WTC11 (cell line): ENCODE data around the gene FBN2. TPM values are rescaled to one million over a fixed set of nuclear protein-coding genes. Genes with fewer than 3 reads are reported as not detected.
A peak's percentile ranks its signal among the peaks of the same experiment; 100 is the strongest.

Experiments
- ATAC-seq: fragments of 200-7000 bp; cut with Tn5 transposase; 2 replicates; pipeline ENCODE4 v1.10.0; 2021; ENCODE audit warnings: mild to moderate bottlenecking, moderate library complexity
- CTCF ChIA-PET: fragments of 300-600 bp; sonication (Branson Sonifier 250); formaldehyde crosslinking; loops from one replicate; lab custom pipeline; 2021; ENCODE audit warnings: antibody characterized with exemption; lab: Charles Lee
- POLR2A ChIA-PET: fragments of 350-600 bp; sonication (Branson Sonifier 250); formaldehyde crosslinking; loops from one replicate; lab custom pipeline; 2021; ENCODE audit warnings: antibody characterized with exemption; lab: Charles Lee
- DNase-seq: peaks from one replicate; pipeline ENCODE4 v3.0.0; 2021; ENCODE audit warnings: low spot score
- H3K27ac Mint-ChIP-seq: 2 replicates; pipeline ENCODE4 v1.8.0; 2021; ENCODE audit warnings: mixed read lengths
- H3K27me3 Mint-ChIP-seq: 2 replicates; pipeline ENCODE4 v1.8.0; 2021; ENCODE audit warnings: low read depth, mild to moderate bottlenecking, moderate library complexity, mixed read lengths
- H3K36me3 Mint-ChIP-seq: 2 replicates; pipeline ENCODE4 v1.8.0; 2021; ENCODE audit warnings: mixed read lengths
- H3K4me1 Mint-ChIP-seq: 2 replicates; pipeline ENCODE4 v1.8.0; 2022; ENCODE audit warnings: mixed read lengths
- H3K4me3 Mint-ChIP-seq: 2 replicates; pipeline ENCODE4 v1.8.0; 2021; ENCODE audit warnings: mild to moderate bottlenecking, moderate library complexity, mixed read lengths
- H3K9me3 Mint-ChIP-seq: 2 replicates; pipeline ENCODE4 v1.8.0; 2021; ENCODE audit warnings: mixed read lengths
- AFF4 ChIP-seq: sonication (generic); formaldehyde crosslinking; IDR thresholded peaks from 2 replicates; pipeline ENCODE4 v1.8.1; 2023; ENCODE audit warnings: mild to moderate bottlenecking, missing genetic modification reagents, borderline replicate concordance
- CREB1 ChIP-seq: sonication (generic); formaldehyde crosslinking; IDR thresholded peaks from 2 replicates; pipeline ENCODE4 v1.8.0; 2023; ENCODE audit warnings: mild to moderate bottlenecking, missing genetic modification reagents
- E2F4 ChIP-seq: sonication (generic); formaldehyde crosslinking; IDR thresholded peaks from 2 replicates; pipeline ENCODE4 v1.8.1; 2022; ENCODE audit warnings: low read depth, mild to moderate bottlenecking, moderate library complexity, missing genetic modification reagents, borderline replicate concordance
- EMX1 ChIP-seq: fragments of 250-450 bp; sonication (Bioruptor Pico); IDR thresholded peaks from 2 replicates; pipeline ENCODE4 v1.8.0; 2021; ENCODE audit warnings: mild to moderate bottlenecking
- FOXP1 ChIP-seq: sonication (generic); formaldehyde crosslinking; IDR thresholded peaks from 2 replicates; pipeline ENCODE4 v1.8.0; 2022; ENCODE audit warnings: missing genetic modification reagents, mild to moderate bottlenecking, moderate library complexity, borderline replicate concordance
- GTF2I ChIP-seq: fragments of 250-450 bp; sonication (Bioruptor Pico); conservative IDR thresholded peaks from 2 replicates; pipeline ENCODE4 v1.4.0; 2021; ENCODE audit warnings: mild to moderate bottlenecking
- KAT7 ChIP-seq: sonication (generic); formaldehyde crosslinking; IDR thresholded peaks from 2 replicates; pipeline ENCODE4 v1.8.1; 2023; ENCODE audit warnings: missing genetic modification reagents, mild to moderate bottlenecking, borderline replicate concordance
- MLX ChIP-seq: sonication (generic); formaldehyde crosslinking; IDR thresholded peaks from 2 replicates; pipeline ENCODE4 v1.8.1; 2023; ENCODE audit warnings: mild to moderate bottlenecking, missing genetic modification reagents, moderate library complexity
- MYBL2 ChIP-seq: sonication (generic); formaldehyde crosslinking; IDR thresholded peaks from 2 replicates; pipeline ENCODE4 v1.8.1; 2023; ENCODE audit warnings: mild to moderate bottlenecking, moderate library complexity, missing genetic modification reagents
- NR2C2 ChIP-seq: sonication (generic); formaldehyde crosslinking; IDR thresholded peaks from 2 replicates; pipeline ENCODE4 v1.8.0; 2022; ENCODE audit warnings: mild to moderate bottlenecking, missing genetic modification reagents
- PREB ChIP-seq: sonication (generic); formaldehyde crosslinking; IDR thresholded peaks from 2 replicates; pipeline ENCODE4 v1.8.1; 2022; ENCODE audit warnings: mild to moderate bottlenecking, missing genetic modification reagents, moderate library complexity, borderline replicate concordance
- RELA ChIP-seq: sonication (generic); formaldehyde crosslinking; IDR thresholded peaks from 2 replicates; pipeline ENCODE4 v1.8.1; 2022; ENCODE audit warnings: missing genetic modification reagents, mild to moderate bottlenecking, borderline replicate concordance
- TCF7 ChIP-seq: sonication (generic); formaldehyde crosslinking; IDR thresholded peaks from 2 replicates; pipeline ENCODE4 v1.8.0; 2022; ENCODE audit warnings: mild to moderate bottlenecking, low read depth, missing genetic modification reagents, moderate library complexity
- TEAD1 ChIP-seq: sonication (generic); formaldehyde crosslinking; IDR thresholded peaks from 2 replicates; pipeline ENCODE4 v1.8.0; 2022; ENCODE audit warnings: mild to moderate bottlenecking, missing genetic modification reagents
- ZNF232 ChIP-seq: sonication (generic); formaldehyde crosslinking; IDR thresholded peaks from 2 replicates; pipeline ENCODE4 v1.8.0; 2022; ENCODE audit warnings: mild to moderate bottlenecking, missing genetic modification reagents
- ZNF317 ChIP-seq: sonication (generic); formaldehyde crosslinking; IDR thresholded peaks from 2 replicates; pipeline ENCODE4 v1.8.1; 2023; ENCODE audit warnings: low read depth, mild to moderate bottlenecking, moderate library complexity, missing genetic modification reagents, borderline replicate concordance
- ZNF396 ChIP-seq: fragments of 250-450 bp; sonication (Bioruptor Pico); IDR thresholded peaks from 2 replicates; pipeline ENCODE4 v1.8.0; 2021; ENCODE audit warnings: mild to moderate bottlenecking, moderate library complexity, borderline replicate concordance
- ZNF532 ChIP-seq: fragments of 250-450 bp; sonication (Bioruptor Pico); IDR thresholded peaks from 2 replicates; pipeline ENCODE4 v1.9.0; 2021; ENCODE audit warnings: mild to moderate bottlenecking, borderline replicate concordance
- total RNA-seq: library from RNA; stranded (reverse); gene quantifications from 3 replicates; pipeline ENCODE4 v1.2.3, GENCODE V29; 2021

FBN2 gene
- total RNA-seq, 1 experiment from 2014 or later = 56.7 TPM

- ATAC-seq (no peak), DNase-seq (no peak)
- TF ChIP-seq FOXP1 (CRISPR knock-in tag) (no peak), ZNF317 (peak; percentile 86)
- H3K27me3 Mint-ChIP-seq = no peaks in the 10 kb centered on the region
- ChIA-PET POLR2A (interaction anchor here (0.6 kb wide), 1 partner anchor 1331 kb away, joined by 3 read pairs; no protein-coding TSS in a partner anchor), CTCF (no interaction called here)
- no peaks in the 10 kb centered on the region for H3K4me1 Mint-ChIP-seq
- peaks cover 6% of the 10 kb centered on the region; the same call in 1 of the 2 replicates for H3K9me3 Mint-ChIP-seq
- H3K36me3 Mint-ChIP-seq = peaks cover 49% of the 10 kb centered on the region
- no peak overlapping the region for H3K27ac Mint-ChIP-seq
- no peak overlapping the region for H3K4me3 Mint-ChIP-seq
These were observed 206.8 kb downstream of the FBN2 start for GRCh38 chr5:128331261-128331660.

GRCh38 chr5:128329386-128329939, 208.6 kb downstream of the FBN2 start:
- ChIA-PET POLR2A (no interaction called here), CTCF (no interaction called here)
- no peak for ATAC-seq
- no peak for TF ChIP-seq ZNF532 (CRISPR knock-in tag)
- no peak for TF ChIP-seq NR2C2 (CRISPR knock-in tag)
- TF ChIP-seq ZNF232 (CRISPR knock-in tag) = no peak
- TF ChIP-seq EMX1 (CRISPR knock-in tag) = no peak
- no peak for TF ChIP-seq TEAD1 (CRISPR knock-in tag)
- TF ChIP-seq TCF7 = no peak
- no peak for TF ChIP-seq AFF4 (CRISPR knock-in tag)
- no peak for TF ChIP-seq ZNF396
- no peak for TF ChIP-seq CREB1 (CRISPR knock-in tag)
- TF ChIP-seq E2F4 = no peak
- no peak for TF ChIP-seq KAT7 (CRISPR knock-in tag)
- TF ChIP-seq GTF2I = no peak
- TF ChIP-seq PREB (CRISPR knock-in tag) = no peak
- no peak for TF ChIP-seq MLX (CRISPR knock-in tag)
- TF ChIP-seq RELA = no peak
- no peak for TF ChIP-seq MYBL2 (CRISPR knock-in tag)
- TF ChIP-seq, all 79 proteins: peak for 0
- H3K4me3 Mint-ChIP-seq = no peak overlapping the region
- no peaks in the 10 kb centered on the region for H3K4me1 Mint-ChIP-seq
- no peak overlapping the region for H3K27ac Mint-ChIP-seq
- no peak for DNase-seq
- H3K9me3 Mint-ChIP-seq = peaks cover 6% of the 10 kb centered on the region; the same call in 1 of the 2 replicates
- no peaks in the 10 kb centered on the region for H3K27me3 Mint-ChIP-seq
- H3K36me3 Mint-ChIP-seq = peaks cover 39% of the 10 kb centered on the region
